ENCODE results near the gene PPIF.

PPIF gene

DNA sequence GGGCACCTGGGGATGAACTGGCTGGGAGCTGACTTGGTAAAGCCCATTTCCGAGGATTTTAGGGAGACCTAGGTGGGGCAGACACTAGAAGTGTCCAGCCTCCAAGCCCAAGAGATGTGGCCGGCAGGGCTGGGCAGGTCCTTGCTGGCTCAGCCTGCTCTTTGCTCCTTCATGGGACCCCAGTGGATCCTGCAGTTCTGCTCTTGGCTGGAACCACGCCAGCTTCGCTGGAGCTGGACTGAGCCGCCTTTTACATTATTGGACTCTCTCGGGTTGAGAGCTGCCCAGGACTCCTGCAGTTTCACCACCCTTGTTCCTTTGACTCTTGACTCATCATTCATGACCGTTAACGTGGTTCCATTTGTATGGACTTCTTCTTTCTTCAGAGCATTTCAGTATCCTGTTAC lies 5.7 kb downstream of the PPIF start:
- TF ChIP-seq, protein P1, sequence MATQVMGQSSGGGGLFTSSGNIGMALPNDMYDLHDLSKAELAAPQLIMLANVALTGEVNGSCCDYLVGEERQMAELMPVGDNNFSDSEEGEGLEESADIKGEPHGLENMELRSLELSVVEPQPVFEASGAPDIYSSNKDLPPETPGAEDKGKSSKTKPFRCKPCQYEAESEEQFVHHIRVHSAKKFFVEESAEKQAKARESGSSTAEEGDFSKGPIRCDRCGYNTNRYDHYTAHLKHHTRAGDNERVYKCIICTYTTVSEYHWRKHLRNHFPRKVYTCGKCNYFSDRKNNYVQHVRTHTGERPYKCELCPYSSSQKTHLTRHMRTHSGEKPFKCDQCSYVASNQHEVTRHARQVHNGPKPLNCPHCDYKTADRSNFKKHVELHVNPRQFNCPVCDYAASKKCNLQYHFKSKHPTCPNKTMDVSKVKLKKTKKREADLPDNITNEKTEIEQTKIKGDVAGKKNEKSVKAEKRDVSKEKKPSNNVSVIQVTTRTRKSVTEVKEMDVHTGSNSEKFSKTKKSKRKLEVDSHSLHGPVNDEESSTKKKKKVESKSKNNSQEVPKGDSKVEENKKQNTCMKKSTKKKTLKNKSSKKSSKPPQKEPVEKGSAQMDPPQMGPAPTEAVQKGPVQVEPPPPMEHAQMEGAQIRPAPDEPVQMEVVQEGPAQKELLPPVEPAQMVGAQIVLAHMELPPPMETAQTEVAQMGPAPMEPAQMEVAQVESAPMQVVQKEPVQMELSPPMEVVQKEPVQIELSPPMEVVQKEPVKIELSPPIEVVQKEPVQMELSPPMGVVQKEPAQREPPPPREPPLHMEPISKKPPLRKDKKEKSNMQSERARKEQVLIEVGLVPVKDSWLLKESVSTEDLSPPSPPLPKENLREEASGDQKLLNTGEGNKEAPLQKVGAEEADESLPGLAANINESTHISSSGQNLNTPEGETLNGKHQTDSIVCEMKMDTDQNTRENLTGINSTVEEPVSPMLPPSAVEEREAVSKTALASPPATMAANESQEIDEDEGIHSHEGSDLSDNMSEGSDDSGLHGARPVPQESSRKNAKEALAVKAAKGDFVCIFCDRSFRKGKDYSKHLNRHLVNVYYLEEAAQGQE (IDR thresholded peaks at IDR 0.05; ENCODE audit: insufficient read depth in 1 of 2, low read depth in 2 of 2, low read length in 2 of 2): no peak
- no peak for TF ChIP-seq TAF1 (IDR thresholded peaks at IDR 0.05; ENCODE audit: borderline replicate concordance, insufficient read depth, low read length)

DNA sequence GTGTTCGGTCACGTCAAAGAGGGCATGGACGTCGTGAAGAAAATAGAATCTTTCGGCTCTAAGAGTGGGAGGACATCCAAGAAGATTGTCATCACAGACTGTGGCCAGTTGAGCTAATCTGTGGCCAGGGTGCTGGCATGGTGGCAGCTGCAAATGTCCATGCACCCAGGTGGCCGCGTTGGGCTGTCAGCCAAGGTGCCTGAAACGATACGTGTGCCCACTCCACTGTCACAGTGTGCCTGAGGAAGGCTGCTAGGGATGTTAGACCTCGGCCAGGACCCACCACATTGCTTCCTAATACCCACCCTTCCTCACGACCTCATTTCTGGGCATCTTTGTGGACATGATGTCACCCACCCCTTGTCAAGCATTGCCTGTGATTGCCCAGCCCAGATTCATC lies 6.5 kb downstream of the PPIF start:
- no peak for TF ChIP-seq POLR2AphosphoS5 (IDR thresholded peaks at IDR 0.05; ENCODE audit: low read depth, low read length)
- TF ChIP-seq FOXP2 (optimal IDR thresholded peaks at IDR 0.05; ENCODE audit: borderline replicate concordance, extremely low read depth, extremely low read length, insufficient read depth): no peak
- TF ChIP-seq, protein P1 (IDR thresholded peaks at IDR 0.05; ENCODE audit: insufficient read depth in 1 of 2, low read depth in 2 of 2, low read length in 2 of 2): no peak
- TF ChIP-seq SIN3A (IDR thresholded peaks at IDR 0.05; ENCODE audit: borderline replicate concordance, insufficient read depth, low read length): no peak
- TF ChIP-seq TAF1 (IDR thresholded peaks at IDR 0.05; ENCODE audit: borderline replicate concordance, insufficient read depth, low read length): no peak

DNA sequence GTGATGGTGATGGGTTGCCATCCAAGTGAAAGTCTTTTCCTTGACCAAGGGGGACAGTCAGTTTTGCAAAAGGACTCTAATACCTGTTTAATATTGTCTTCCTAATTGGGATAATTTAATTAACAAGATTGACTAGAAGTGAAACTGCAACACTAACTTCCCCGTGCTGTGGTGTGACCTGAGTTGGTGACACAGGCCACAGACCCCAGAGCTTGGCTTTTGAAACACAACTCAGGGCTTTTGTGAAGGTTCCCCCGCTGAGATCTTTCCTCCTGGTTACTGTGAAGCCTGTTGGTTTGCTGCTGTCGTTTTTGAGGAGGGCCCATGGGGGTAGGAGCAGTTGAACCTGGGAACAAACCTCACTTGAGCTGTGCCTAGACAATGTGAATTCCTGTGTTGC lies 6.9 kb downstream of the PPIF start:
- 0 out of 2 replicates have a peak, but pooled peaks have one; percentile 15 for TF ChIP-seq POLR2AphosphoS5 (IDR thresholded peaks at IDR 0.05; ENCODE audit: low read depth, low read length)
- TF ChIP-seq, protein P1 (IDR thresholded peaks at IDR 0.05; ENCODE audit: insufficient read depth in 1 of 2, low read depth in 2 of 2, low read length in 2 of 2): no peak

DNA sequence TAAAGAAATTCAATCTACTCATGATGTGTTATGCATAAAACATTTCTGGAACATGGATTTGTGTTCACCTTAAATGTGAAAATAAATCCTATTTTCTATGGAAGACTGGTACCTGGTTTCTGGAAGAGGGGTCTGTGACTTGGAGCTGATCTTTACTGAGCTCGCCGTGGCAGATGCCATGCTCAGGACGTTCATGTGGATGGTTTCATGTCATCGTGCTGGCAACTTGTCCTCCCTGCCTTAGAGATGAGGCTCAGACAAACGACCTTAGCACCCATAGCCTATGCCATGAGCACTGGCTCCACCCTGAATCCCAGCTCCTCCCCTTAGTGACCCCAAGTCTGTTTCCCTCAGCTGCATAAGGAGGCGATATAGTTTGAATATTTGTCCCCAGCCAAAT lies 7.3 kb downstream of the PPIF start:
- TF ChIP-seq SIN3A (IDR thresholded peaks at IDR 0.05; ENCODE audit: borderline replicate concordance, insufficient read depth, low read length): no peak
- no peak for TF ChIP-seq TAF1 (IDR thresholded peaks at IDR 0.05; ENCODE audit: borderline replicate concordance, insufficient read depth, low read length)
- no peak for TF ChIP-seq FOXP2 (optimal IDR thresholded peaks at IDR 0.05; ENCODE audit: borderline replicate concordance, extremely low read depth, extremely low read length, insufficient read depth)
- TF ChIP-seq, protein P1 (IDR thresholded peaks at IDR 0.05; ENCODE audit: insufficient read depth in 1 of 2, low read depth in 2 of 2, low read length in 2 of 2): no peak
- TF ChIP-seq POLR2AphosphoS5 (IDR thresholded peaks at IDR 0.05; ENCODE audit: low read depth, low read length): no peak

DNA sequence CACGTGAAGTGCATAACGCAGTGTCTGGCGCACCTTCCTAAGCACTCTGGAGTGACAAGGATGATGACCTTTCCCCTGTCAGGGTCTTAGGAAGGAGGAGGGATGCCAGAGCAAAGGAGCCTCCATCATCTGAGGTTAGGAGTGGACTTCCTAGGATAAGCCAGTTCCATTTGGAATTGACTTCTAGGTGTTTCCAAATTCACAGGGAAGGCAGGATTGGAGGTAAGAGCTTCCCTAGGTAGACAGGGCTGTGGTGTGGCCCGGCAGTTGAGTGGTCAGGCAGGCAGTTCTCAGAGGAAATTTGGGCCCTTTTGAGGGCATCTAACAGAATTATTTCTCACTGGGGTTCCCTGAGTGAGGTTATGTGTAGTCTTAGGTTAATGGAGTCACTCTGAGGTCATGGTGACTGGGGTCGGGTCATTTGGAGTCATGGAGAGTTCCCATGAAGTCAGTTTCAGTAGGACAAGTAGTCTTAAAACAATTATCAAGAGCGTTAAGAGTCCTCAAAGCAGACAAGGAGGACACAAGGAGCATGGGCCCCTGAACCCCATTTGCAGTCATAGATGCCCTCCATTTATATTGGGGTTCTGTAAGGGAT lies 8.2 kb downstream of the PPIF start:
- TF ChIP-seq TAF1 (IDR thresholded peaks at IDR 0.05; ENCODE audit: borderline replicate concordance, insufficient read depth, low read length) (no peak), POLR2AphosphoS5 (IDR thresholded peaks at IDR 0.05; ENCODE audit: low read depth, low read length) (no peak; the same call in 1 of the 2 replicates), FOXP2 (optimal IDR thresholded peaks at IDR 0.05; ENCODE audit: borderline replicate concordance, extremely low read depth, extremely low read length, insufficient read depth) (no peak), SIN3A (IDR thresholded peaks at IDR 0.05; ENCODE audit: borderline replicate concordance, insufficient read depth, low read length) (no peak)
- TF ChIP-seq, protein P1 (IDR thresholded peaks at IDR 0.05; ENCODE audit: insufficient read depth in 1 of 2, low read depth in 2 of 2, low read length in 2 of 2): no peak
